Measurements from ENCODE around the gene ADCY9. TPM values are rescaled to one million over a fixed set of nuclear protein-coding genes. Genes with fewer than 3 reads are reported as not detected.

Gene ADCY9
- polyA plus RNA-seq, 1 donor (not counting 4 experiments of a cell fraction or from before 2014, with no cell fraction given): 3.0 TPM

DNA sequence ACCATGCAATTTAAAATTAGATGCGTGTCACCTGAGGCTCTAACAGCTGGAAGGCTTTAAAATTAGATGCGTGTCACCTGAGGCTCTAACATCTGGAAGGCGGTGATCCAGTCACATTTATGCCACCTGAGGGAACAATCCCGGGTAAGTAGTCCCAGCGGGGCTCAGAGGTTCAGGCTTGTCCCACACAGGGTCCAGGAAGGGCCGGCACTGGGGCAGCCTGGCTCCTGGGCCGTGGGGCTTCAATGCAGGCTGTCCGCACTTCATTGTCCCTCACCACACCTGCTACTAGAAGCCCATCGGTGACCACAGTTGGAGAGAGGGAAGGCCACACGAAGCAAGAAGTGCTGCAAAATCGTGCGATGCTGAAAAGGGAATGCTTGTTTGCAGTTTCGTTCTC is 15.4 kb upstream of the ADCY9 start:
- H3K9ac ChIP-seq (ENCODE audit: control insufficient read depth, extremely low read depth, insufficient read depth, low read length): no peak overlapping the region
- no peak overlapping the region for H3K4me3 ChIP-seq (ENCODE audit: control insufficient read depth in 2 of 3, extremely low read depth in 1 of 3, insufficient read depth in 2 of 3, low read depth in 1 of 3, low read length in 3 of 3)
- H3K9me1 ChIP-seq (ENCODE audit: control insufficient read depth, extremely low read depth, insufficient read depth, low read length): no peaks in the 10 kb centered on the region
- no peak overlapping the region for H3K27ac ChIP-seq (ENCODE audit: control insufficient read depth, insufficient read depth, low read length)
- dilution Hi-C loops (cut with MboI; ENCODE audit: extremely low pct_ligation_motif_present, low sequenced_read_pairs): no loop called here
- H3K36me3 ChIP-seq (ENCODE audit: control insufficient read depth in 2 of 2, extremely low read depth in 1 of 2, insufficient read depth in 2 of 2, low read length in 2 of 2): no peaks in the 10 kb centered on the region
- FAIRE-seq (no peak), DNase-seq (ENCODE audit: low read depth, low spot score) (no peak)
- no peaks in the 10 kb centered on the region for H4K20me1 ChIP-seq (ENCODE audit: control insufficient read depth, extremely low read depth, insufficient read depth, low read length)
- peaks cover 11% of the 10 kb centered on the region for H3K4me1 ChIP-seq (ENCODE audit: control insufficient read depth, extremely low read depth, insufficient read depth, low read length)
- no peaks in the 10 kb centered on the region for H3K27me3 ChIP-seq (ENCODE audit: control insufficient read depth, extremely low read depth, insufficient read depth, low read length)
- no peak overlapping the region for H2AFZ ChIP-seq (ENCODE audit: control insufficient read depth, low read length)
- no peaks in the 10 kb centered on the region for H3K9me3 ChIP-seq (ENCODE audit: control insufficient read depth, low read depth, low read length)
- no peak for TF ChIP-seq EZH2 (IDR thresholded peaks at IDR 0.05; ENCODE audit: low read length)
- TF ChIP-seq, protein P1, sequence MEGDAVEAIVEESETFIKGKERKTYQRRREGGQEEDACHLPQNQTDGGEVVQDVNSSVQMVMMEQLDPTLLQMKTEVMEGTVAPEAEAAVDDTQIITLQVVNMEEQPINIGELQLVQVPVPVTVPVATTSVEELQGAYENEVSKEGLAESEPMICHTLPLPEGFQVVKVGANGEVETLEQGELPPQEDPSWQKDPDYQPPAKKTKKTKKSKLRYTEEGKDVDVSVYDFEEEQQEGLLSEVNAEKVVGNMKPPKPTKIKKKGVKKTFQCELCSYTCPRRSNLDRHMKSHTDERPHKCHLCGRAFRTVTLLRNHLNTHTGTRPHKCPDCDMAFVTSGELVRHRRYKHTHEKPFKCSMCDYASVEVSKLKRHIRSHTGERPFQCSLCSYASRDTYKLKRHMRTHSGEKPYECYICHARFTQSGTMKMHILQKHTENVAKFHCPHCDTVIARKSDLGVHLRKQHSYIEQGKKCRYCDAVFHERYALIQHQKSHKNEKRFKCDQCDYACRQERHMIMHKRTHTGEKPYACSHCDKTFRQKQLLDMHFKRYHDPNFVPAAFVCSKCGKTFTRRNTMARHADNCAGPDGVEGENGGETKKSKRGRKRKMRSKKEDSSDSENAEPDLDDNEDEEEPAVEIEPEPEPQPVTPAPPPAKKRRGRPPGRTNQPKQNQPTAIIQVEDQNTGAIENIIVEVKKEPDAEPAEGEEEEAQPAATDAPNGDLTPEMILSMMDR (optimal IDR thresholded peaks at IDR 0.05 in 1 of 3, IDR thresholded peaks at IDR 0.05 in 1 of 3, conservative IDR thresholded peaks at IDR 0.05 in 1 of 3; ENCODE audit: extremely low read depth in 1 of 3, insufficient read depth in 2 of 3, low read length in 3 of 3): no peak
- H3K79me2 ChIP-seq (ENCODE audit: control insufficient read depth, insufficient read depth, low read length): no peaks in the 10 kb centered on the region
- no peak overlapping the region for H3K4me2 ChIP-seq (ENCODE audit: control insufficient read depth, extremely low read depth, insufficient read depth, low read depth, low read length)

DNA sequence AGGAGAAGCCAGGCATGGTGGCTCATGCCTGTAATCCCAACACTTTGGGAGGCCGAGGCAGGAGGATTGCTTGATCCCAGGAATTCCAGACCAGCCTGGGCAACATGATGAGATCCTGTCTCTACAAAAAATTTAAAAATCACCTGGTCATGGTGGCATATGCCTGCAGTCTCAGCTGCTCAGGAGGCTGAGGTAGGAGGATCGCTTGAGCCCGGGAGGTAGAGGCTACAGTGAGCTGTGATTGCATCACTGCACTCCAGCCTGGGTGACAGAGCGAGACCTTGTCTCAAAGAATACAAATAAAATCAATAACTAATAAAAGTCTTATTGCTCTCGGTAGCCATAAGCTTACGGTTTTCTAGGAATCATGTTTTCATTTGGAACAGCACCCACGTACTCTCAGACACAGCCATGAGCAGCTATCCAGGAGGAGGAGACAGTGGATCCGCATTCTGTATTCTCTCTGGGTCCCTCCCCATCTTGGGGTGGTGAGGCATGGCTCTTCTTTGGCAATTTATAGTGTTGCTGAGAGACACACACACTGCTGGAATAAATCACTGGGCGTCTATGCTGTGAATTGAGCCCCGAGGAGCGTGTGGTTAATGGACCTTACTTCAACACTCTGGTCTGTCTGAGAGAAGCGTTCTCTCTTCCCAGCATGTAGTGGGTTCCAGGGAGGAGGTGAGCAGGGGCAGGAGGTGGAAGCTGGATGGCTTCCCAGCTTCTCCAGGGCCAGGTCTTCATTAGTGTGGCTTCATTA is 8.5 kb upstream of the ADCY9 start:
- FAIRE-seq (no peak), DNase-seq (ENCODE audit: low read depth, low spot score) (no peak)
- H3K9me3 ChIP-seq (ENCODE audit: control insufficient read depth, low read depth, low read length): no peaks in the 10 kb centered on the region
- no peak overlapping the region for H3K9ac ChIP-seq (ENCODE audit: control insufficient read depth, extremely low read depth, insufficient read depth, low read length)
- H4K20me1 ChIP-seq (ENCODE audit: control insufficient read depth, extremely low read depth, insufficient read depth, low read length): no peaks in the 10 kb centered on the region
- TF ChIP-seq, protein P1 (optimal IDR thresholded peaks at IDR 0.05 in 1 of 3, IDR thresholded peaks at IDR 0.05 in 1 of 3, conservative IDR thresholded peaks at IDR 0.05 in 1 of 3; ENCODE audit: extremely low read depth in 1 of 3, insufficient read depth in 2 of 3, low read length in 3 of 3): no peak
- TF ChIP-seq EZH2 (IDR thresholded peaks at IDR 0.05; ENCODE audit: low read length): no peak
- H3K4me1 ChIP-seq (ENCODE audit: control insufficient read depth, extremely low read depth, insufficient read depth, low read length): peaks cover 4% of the 10 kb centered on the region
- H2AFZ ChIP-seq (ENCODE audit: control insufficient read depth, low read length): no peak overlapping the region
- H3K4me2 ChIP-seq (ENCODE audit: control insufficient read depth, extremely low read depth, insufficient read depth, low read depth, low read length): no peak overlapping the region
- H3K79me2 ChIP-seq (ENCODE audit: control insufficient read depth, insufficient read depth, low read length): no peaks in the 10 kb centered on the region
- no peaks in the 10 kb centered on the region for H3K27me3 ChIP-seq (ENCODE audit: control insufficient read depth, extremely low read depth, insufficient read depth, low read length)
- dilution Hi-C loops (cut with MboI; ENCODE audit: extremely low pct_ligation_motif_present, low sequenced_read_pairs): no loop called here
- H3K4me3 ChIP-seq (ENCODE audit: control insufficient read depth in 2 of 3, extremely low read depth in 1 of 3, insufficient read depth in 2 of 3, low read depth in 1 of 3, low read length in 3 of 3): no peak overlapping the region
- H3K36me3 ChIP-seq (ENCODE audit: control insufficient read depth in 2 of 2, extremely low read depth in 1 of 2, insufficient read depth in 2 of 2, low read length in 2 of 2): no peaks in the 10 kb centered on the region
- no peak overlapping the region for H3K27ac ChIP-seq (ENCODE audit: control insufficient read depth, insufficient read depth, low read length)
- H3K9me1 ChIP-seq (ENCODE audit: control insufficient read depth, extremely low read depth, insufficient read depth, low read length): peaks cover 2% of the 10 kb centered on the region
